PC-3 (cell line): ENCODE results near the gene GTPBP2. TPM values are rescaled to one million over a fixed set of nuclear protein-coding genes. Genes with fewer than 3 reads are reported as not detected.

Experiments used
- ATAC-seq: fragments of 200-7000 bp; cut with Tn5 transposase; 2 replicates; pipeline ENCODE4 v1.9.1; 2020; ENCODE audit warnings: mild to moderate bottlenecking, moderate library complexity
- BruUV-seq: library from RNA; stranded (reverse); fragments of 400-500 nt; replicated peaks from 2 replicates; lab custom pipeline; 2021; lab: Mats Ljungman, UMichigan
- CTCF ChIA-PET: fragments of 300-600 bp; sonication (Branson Sonifier 250); formaldehyde crosslinking; loops from one replicate; lab custom pipeline; 2022; ENCODE audit warnings: antibody characterized with exemption; lab: Charles Lee
- POLR2A ChIA-PET: fragments of 300-600 bp; sonication (Branson Sonifier 250); formaldehyde crosslinking; loops from one replicate; lab custom pipeline; 2022; ENCODE audit warnings: antibody characterized with exemption; ENCODE audit not compliant: unreplicated experiment; lab: Charles Lee
- DNase-seq: peaks from one replicate; pipeline ENCODE4 v3.0.0-alpha.2; 2015
- H2AFZ ChIP-seq: fragments of 300-600 bp; sonication (generic); 2 replicates; pipeline ENCODE4 v1.6.0; 2016; ENCODE audit warnings: antibody characterized with exemption, low read length
- H3F3A ChIP-seq: fragments of 300-600 bp; sonication (generic); one replicate; pipeline ENCODE4 v1.6.0; 2017; ENCODE audit warnings: antibody characterized with exemption, low read length, control low read depth, mild to moderate bottlenecking; ENCODE audit not compliant: unreplicated experiment
- H3K27ac ChIP-seq: fragments of 300-600 bp; sonication (generic); 2 replicates; pipeline ENCODE4 v1.5.1; 2016; ENCODE audit warnings: mild to moderate bottlenecking, low read length
- H3K27me3 ChIP-seq: fragments of 300-600 bp; sonication (generic); 2 replicates; pipeline ENCODE4 v1.6.1; 2016; ENCODE audit warnings: low read length, mixed read lengths
- H3K36me3 ChIP-seq: fragments of 300-600 bp; sonication (generic); 2 replicates; pipeline ENCODE4 v1.6.1; 2016; ENCODE audit warnings: low read depth, mixed run types, low read length, mixed read lengths
- H3K4me1 ChIP-seq: fragments of 300-600 bp; sonication (generic); 2 replicates; pipeline ENCODE4 v1.5.1; 2016; ENCODE audit warnings: low read length; ENCODE audit not compliant: insufficient read depth
- H3K4me2 ChIP-seq: fragments of 300-600 bp; sonication (generic); 2 replicates; pipeline ENCODE4 v1.6.0; 2016; ENCODE audit warnings: low read length
- H3K4me3 ChIP-seq: fragments of 300-600 bp; sonication (generic); 2 replicates; pipeline ENCODE4 v1.5.1; 2016; ENCODE audit warnings: mild to moderate bottlenecking, low read length, mixed read lengths
- H3K79me2 ChIP-seq: fragments of 300-600 bp; sonication (generic); 2 replicates; pipeline ENCODE4 v1.6.1; 2017; ENCODE audit warnings: low read length, mixed read lengths
- H3K9ac ChIP-seq: fragments of 300-600 bp; sonication (generic); 2 replicates; pipeline ENCODE4 v1.6.0; 2016; ENCODE audit warnings: mild to moderate bottlenecking, low read length
- H3K9me2 ChIP-seq: fragments of 300-600 bp; sonication (generic); replicated peaks from 2 replicates; pipeline ENCODE4 v1.6.1; 2016; ENCODE audit warnings: mixed run types, low read length, mixed read lengths
- H3K9me3 ChIP-seq: fragments of 300-600 bp; sonication (generic); 2 replicates; pipeline ENCODE4 v1.6.1; 2016; ENCODE audit warnings: low read length, mixed read lengths
- H4K20me1 ChIP-seq: fragments of 300-600 bp; sonication (generic); 2 replicates; pipeline ENCODE4 v1.6.1; 2016; ENCODE audit warnings: low read length, mixed read lengths
- CTCF ChIP-seq: fragments of 300-600 bp; sonication (generic); conservative IDR thresholded peaks from 2 replicates; pipeline ENCODE4 v1.5.1; 2017; ENCODE audit warnings: antibody characterized with exemption, low read depth, mild to moderate bottlenecking, low read length
- EZH2 ChIP-seq: fragments of 300-600 bp; sonication (generic); IDR thresholded peaks from one replicate; pipeline ENCODE4 v1.6.1; 2017; ENCODE audit warnings: antibody characterized with exemption, mild to moderate bottlenecking, low read length; ENCODE audit not compliant: unreplicated experiment
- EZH2phosphoT487 ChIP-seq: fragments of 300-600 bp; sonication (generic); IDR thresholded peaks from 2 replicates; pipeline ENCODE4 v1.6.1; 2018; ENCODE audit warnings: mild to moderate bottlenecking, antibody characterized with exemption, low read length, borderline replicate concordance
- intact Hi-C: fragments of 100-400 bp; cut with micrococcal nuclease; formaldehyde crosslinking; loops from 2 replicates; pipeline ENCODE4 v1.9.0; 2023
- total RNA-seq: library from RNA; depleted of rRNA; stranded (reverse); fragments of >200 nt; gene quantifications from 2 replicates; pipeline ENCODE4 v1.2.3, GENCODE V29; 2014

GTPBP2 gene
- total RNA-seq, 1 experiment from 2014 or later, result 38.1 TPM

DNA sequence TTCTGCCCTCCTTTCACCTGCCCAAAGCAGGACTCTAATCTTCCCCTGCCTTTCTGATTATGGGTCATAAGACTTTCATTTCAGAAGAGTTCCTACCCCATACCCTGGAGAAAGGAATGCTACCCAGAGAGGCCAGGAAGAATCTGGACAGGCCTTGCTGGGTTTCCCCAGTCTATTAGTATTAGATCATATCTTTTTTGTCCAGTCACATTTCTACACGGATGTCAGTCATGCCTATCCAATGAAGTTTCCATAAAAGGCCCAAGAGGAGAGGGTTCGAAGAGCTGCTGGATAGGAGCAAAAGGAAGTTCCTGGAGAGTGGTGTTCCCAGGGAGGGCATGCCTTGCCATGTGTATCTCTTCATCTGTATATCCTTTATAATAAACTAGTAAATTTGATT is 49.9 kb downstream of the GTPBP2 start:
- Histone ChIP-seq H3K9me2 (no peaks in the 10 kb centered on the region), H3K4me3 (no peak overlapping the region), H3F3A (no peaks in the 10 kb centered on the region), H3K79me2 (peaks cover 60% of the 10 kb centered on the region), H3K27ac (no peak overlapping the region), H3K27me3 (no peaks in the 10 kb centered on the region), H3K9me3 (no peaks in the 10 kb centered on the region), H3K9ac (no peak overlapping the region), H4K20me1 (no peaks in the 10 kb centered on the region), H2AFZ (no peak overlapping the region), H3K4me1 (peaks cover 17% of the 10 kb centered on the region), H3K36me3 (peaks cover 4% of the 10 kb centered on the region; the same call in 1 of the 2 replicates), H3K4me2 (peak overlapping the region; percentile 94; the same call in 1 of the 2 replicates)
- intact Hi-C loops, result no loop called here
- no peak for TF ChIP-seq EZH2
- TF ChIP-seq CTCF, result no peak
- no peak for TF ChIP-seq EZH2phosphoT487
- DNase-seq, result no peak
- no TSS peak for BruUV-seq
- CTCF ChIA-PET, result interaction anchor here (0.6 kb wide), 1 partner anchor 33 kb away, joined by 3 read pairs; no protein-coding TSS in a partner anchor
- ATAC-seq, result no peak
- POLR2A ChIA-PET, result no interaction called here

DNA sequence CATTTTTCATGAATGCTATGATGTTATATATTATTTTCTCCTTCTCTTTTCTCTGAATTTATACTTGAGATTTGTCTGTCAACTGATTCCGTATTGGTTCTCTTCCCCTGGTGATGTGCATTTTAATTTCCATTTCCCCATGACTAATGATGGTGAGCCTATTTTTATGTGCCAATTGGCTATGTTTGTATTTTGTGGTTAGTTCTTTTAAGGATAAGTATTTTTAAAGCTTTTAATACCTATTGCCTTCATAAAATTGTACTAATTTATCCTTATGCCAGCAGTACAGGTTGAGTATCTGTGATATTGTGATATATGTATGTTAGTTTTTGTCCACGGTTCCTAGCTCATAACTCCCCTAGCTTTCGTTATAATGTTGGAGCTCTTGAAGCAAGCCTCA is 50.3 kb downstream of the GTPBP2 start:
- CTCF ChIA-PET, result interaction anchor here (0.6 kb wide), 1 partner anchor 33 kb away, joined by 3 read pairs; no protein-coding TSS in a partner anchor
- Histone ChIP-seq H3K36me3 (no peaks in the 10 kb centered on the region; the same call in 1 of the 2 replicates), H3K4me1 (peaks cover 17% of the 10 kb centered on the region), H3F3A (no peaks in the 10 kb centered on the region), H3K9ac (no peak overlapping the region), H2AFZ (no peak overlapping the region), H3K79me2 (peaks cover 64% of the 10 kb centered on the region), H4K20me1 (no peaks in the 10 kb centered on the region), H3K27me3 (no peaks in the 10 kb centered on the region), H3K9me2 (no peaks in the 10 kb centered on the region), H3K4me3 (no peak overlapping the region), H3K4me2 (peak overlapping the region; percentile 94; the same call in 1 of the 2 replicates), H3K27ac (no peak overlapping the region), H3K9me3 (no peaks in the 10 kb centered on the region)
- no peak for DNase-seq
- intact Hi-C loops, result no loop called here
- POLR2A ChIA-PET, result interaction anchor here (0.5 kb wide), 1 partner anchor 191 kb away, joined by 4 read pairs; the partner anchor contains the start of gene VEGFA
- BruUV-seq, result no TSS peak
- no peak for ATAC-seq
- no peak for TF ChIP-seq EZH2
- TF ChIP-seq CTCF, result no peak
- no peak for TF ChIP-seq EZH2phosphoT487
